HG02884 (cell line): ENCODE results near the gene AP1B1.
"Not testable (repeated sequence)": the region's sequence is repeated elsewhere in the genome, so short reads cannot be mapped to it uniquely, and the experiment has no call there.

ENCODE experiments used
- ATAC-seq: cut with Tn5 transposase; IDR thresholded peaks from one replicate; pipeline ENCODE4 v1.9.1; 2021; ENCODE audit warnings: mild to moderate bottlenecking, moderate library complexity; ENCODE audit not compliant: unreplicated experiment

AP1B1 gene

DNA sequence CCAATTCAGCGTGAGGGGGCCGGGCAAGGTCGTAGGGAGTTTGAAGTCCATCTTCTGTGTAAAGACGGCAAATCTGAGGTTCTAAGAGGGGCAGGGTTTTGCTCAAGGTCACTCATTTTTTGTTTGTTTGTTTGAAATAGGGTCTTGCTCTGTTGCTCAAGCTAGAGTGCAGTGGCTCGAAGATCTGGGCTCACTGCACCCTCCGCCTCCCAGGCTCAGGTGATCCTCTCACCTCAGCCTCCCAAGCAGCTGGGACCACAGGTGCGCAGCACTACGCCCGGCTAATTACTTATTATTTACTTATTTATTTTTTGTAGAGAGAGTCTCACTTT is 355 bp upstream of the AP1B1 start:
- ATAC-seq: no peak

DNA sequence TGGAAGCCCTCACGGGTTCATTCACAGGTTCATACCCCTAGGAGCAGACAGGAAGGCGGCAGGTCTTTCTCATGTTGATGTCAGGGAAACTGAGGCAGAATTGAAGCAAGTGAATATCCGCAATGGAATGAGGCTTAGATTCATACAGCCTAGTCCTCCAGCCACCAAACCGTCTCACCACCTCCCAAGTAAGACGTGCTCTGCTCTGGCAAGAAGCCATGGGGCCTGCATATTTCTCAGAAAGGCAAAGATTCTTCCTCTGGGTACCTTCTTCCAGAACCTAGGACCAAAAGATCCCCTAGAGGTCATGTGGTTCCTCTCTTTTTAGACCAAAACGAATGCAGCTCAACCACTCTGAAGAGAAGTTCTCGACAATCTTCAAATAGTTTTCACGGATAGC is 1.7 kb downstream of the AP1B1 start:
- ATAC-seq: no peak

DNA sequence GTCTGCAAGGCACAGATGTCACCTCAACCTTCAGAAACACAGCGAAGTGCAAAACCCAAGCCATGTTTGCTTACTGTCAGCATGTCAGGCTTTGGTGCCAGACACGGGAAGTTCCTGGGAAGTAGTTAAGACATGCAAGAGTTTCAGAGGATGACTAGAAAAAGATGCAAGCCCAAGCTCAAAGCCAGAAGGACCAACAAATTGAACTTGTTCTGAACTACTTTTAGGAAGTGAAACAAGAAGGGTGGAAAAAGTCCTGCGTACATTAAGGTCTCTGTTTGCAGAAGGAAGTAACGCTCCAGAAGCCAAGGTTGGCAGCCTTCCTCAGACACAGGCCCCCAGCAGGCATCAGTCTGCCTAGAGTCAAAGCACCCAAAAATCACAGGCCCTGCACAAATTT is 2.6 kb downstream of the AP1B1 start:
- no peak for ATAC-seq

DNA sequence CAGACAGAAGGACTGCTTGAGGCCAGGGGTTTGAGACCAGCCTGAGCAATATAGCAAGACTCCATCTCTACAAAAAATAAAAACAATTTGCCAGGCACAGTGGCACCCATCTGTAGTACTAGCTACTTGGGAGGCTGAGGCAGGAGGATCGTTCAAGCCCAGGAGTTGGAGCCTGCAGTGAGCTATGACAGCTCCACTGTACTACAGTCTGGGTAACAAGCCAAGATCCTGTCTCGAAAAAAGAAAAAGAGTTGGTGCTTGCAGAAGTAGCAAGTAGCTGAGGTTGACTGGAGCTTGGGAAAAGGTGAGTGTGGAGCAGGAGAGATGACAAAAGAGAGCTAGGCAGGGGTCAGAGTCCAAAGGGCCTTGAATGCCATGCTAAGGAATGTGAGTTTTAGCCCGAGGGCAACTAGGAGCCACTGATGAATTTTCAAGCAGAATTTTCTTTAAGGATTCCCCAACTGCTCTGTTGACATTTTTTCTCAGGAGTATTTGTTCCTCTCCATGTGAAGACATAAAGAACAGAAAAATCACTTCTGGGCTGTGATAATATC is 3.1 kb downstream of the AP1B1 start:
- ATAC-seq: no peak

DNA sequence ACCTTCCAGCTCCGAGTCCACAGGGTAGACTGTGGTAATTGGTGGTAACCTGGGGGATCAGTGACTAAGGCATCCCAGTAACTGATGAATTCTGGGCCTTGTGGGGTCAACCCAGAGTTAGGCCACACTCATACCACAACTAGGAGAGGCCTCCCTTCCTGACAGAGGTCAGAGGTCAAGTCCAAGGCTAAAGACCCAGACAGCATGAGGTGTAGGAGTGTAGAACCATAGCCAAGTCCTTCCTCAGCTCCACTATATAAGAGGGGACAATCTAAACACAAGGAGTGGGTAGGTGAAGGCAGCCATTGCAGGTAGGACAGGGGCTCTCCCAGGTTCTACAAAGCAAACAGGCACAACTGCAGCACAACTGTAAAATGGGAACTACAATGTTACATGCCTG is 4.6 kb downstream of the AP1B1 start:
- ATAC-seq: no peak

DNA sequence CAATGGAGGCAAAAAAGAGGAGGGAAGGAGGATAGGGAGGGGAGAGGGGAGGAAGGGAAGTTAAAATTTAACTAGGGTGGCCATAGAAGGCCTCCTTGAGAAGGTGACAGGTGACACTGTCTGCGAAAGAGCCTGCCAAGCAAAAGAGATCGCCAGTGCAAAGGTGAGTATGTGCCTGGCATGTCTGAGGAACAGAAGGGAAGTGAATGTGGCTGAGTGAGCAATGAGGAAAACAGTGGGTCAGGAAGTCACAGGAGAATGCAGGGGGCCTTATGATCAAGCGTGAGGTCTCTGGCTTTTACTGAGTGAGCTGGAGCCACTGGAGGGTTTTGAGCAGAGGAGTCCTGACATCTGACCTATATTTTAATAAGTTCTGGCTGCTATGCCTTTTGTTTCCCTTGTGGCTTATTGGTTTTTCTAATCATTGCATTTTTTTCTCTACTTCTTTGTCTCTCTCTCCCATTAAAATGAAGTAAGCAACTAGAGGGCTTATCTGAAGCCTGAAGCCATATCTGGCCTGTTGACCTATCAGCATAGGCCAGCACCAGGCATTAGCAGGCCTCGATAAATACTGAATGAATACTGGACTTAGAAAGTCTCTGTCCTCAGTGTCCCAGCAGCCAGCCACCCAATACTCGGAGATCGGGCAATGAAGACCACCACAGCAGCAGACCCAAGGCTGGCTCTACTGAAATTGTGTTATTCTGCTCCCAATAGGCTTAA is 5.6 kb downstream of the AP1B1 start:
- no peak for ATAC-seq

DNA sequence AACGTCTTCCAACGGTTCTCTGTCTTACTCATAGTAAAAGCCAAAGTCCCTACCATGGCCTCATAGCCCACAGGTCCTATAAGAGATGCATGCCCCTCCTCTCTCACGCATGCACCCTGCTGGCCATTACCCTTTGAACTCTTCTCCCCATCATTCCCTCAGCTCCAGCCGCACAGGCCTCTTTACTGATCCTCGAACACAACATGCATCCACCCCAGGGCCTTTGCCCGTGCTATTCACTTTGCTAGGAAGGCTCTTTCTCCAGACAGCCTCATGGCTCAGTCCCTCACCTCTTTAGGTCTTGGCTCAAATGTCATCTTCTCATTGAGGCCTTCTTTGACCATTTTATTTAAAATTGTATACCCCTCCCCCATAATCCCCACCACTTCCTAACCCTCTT is 7.5 kb downstream of the AP1B1 start:
- ATAC-seq: no peak

DNA sequence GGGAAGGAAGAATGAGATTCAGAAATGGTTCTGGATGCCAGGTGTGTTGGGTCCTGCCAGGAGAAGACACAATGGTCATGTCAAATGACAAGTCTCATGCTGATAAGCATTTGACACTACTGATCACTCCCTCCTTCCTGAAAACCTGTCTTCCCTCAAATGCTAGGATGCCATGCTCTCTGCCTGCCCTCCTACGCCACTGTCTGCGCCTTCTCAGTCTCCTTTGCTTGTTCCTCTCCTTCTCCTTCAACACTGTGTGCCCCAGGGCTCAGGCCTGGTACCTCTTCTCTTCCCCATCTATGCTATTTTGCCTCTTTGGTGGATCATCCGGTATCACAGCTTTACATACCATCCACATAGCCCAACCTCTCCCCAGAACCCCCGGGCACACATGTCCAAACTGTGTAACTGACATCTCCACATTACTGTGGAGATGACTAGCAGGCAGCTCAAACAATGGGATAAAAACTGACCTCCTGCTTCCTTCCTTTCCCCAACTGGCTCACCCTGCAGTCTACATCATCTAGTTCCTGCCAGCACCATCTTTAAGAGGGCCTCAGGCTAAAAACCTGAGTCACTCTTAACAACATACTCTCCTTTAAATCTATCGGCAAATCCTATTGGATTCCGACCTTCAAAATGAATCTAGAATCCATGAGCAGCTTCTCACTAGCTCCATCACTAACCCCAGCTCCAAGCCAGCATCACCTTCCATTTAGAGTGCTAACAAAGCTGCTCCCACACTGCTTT is 8.2 kb downstream of the AP1B1 start:
- ATAC-seq: no peak

DNA sequence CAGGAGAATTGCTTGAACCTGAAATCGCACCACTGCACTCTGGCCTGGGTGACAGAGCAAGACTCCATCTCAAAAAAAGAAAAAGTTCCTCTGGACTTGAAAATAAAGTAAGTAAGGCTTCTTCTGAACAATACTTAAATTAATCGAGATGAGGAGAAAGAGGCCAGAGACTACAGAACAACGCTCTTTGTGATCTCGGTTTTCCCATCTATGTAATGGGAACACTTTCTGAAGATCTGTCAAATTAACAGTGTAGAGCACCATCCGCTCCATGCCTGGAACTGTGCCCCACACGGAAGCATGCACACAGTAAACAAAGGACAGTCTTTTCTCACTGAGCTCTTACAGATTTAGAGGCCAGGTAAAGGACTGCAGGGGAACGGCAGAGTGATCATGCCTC is 9.1 kb downstream of the AP1B1 start:
- no peak for ATAC-seq

DNA sequence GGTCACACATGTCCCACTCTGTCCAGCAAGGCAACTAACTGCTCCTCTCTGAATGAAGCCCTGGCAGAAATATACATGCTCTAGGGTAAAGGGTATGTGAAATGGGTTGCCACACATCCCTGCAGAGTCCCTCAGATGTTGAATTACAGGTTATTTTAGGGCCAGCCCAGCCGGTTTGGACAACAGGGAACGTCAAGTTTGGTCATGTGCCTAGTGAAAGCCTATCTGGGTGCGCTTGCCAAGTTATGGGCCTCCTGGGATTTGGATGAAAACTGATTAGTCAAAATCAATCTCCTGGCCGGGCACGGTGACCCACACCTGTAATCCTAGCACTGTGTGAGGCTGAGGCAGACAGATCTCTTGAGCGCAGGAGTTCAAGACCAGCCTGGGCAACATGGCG is 10.4 kb downstream of the AP1B1 start:
- no peak for ATAC-seq

DNA sequence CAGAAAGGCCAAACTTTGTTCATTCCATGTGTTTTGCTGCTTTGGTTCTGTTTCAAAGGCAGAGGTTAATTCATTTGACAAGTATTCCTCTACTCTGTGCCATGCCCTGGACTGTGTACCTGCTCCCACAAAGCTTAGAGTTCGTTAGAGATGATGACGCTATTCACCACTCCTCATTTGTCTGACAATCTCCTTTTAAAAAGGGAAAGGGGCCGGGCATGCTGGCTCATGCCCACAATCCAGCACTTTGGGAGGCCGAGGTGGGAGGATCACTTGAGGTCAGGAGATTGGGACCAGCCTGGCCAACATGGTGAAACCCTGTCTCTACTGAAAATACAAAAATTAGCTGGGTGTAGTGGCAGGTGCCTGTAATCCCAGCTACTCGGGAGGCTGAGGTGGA is 11.7 kb downstream of the AP1B1 start:
- ATAC-seq: not testable (repeated sequence)

DNA sequence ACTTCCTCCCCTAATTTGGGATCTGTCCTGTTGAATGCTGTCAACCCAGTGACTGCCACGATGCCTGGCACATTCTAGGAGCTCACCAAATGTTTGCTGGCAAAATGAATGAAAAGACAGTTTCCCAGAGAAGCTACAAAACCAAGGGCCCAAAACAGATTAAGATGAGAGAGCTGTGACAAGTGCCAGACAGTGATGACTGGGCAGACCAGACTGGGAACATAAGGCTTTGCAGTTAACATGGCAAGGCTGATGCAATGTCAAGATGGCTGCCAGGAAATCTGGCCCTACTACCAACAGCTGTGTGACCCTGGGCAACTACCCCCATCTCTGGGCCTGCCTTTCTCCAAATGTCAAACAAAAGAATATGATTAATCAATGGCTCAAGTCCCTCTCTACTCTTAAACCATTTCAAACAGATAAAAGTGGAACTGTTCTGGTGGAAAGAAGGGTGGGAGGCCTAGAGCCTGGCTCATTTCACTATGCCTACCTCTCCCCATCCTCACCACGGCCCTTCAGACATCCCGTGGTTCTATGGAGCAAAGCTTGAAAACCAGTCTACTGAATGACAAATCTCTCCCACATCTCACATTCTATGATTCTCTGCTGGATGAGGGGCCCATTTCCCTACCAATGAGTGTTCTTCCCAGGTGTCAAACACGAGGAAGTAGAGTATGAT is 12.8 kb downstream of the AP1B1 start:
- no peak for ATAC-seq

DNA sequence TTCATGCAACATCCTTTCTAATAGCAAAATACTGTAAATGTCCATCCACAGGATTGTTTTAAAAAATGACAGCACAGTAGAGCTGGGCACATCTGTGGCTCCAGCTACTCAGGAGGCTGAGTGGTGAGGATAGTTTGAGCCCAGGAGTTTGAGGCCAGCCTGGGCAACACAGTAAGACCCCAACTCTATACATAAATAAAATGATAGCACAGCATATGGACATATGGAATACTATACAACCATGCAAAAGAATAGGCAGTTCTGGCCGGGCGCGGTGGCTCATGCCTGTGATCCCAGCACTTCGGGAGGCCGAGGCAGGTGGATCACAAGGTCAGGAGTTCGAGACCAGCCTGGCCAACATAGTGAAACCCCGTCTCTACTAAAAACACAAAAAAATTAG is 13.6 kb downstream of the AP1B1 start:
- not testable (repeated sequence) for ATAC-seq

DNA sequence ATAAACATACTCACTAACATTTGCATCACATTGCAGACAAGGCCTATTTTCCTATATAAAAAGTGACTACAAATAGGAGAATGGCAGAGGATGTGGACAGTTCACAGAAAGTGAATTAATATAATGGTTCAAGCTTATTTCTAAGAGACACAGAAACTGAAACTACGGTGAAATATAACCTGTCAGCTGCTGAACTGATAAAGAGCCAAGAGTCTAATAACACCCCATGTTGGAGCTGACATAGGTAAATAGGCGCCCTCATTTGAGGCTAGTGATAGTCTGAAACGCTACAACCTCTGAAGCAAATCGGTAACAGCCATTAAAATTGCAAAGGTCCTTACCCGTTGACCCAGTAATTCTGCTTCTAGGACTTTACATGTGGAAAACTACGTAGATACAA is 14.0 kb downstream of the AP1B1 start:
- ATAC-seq: no peak

DNA sequence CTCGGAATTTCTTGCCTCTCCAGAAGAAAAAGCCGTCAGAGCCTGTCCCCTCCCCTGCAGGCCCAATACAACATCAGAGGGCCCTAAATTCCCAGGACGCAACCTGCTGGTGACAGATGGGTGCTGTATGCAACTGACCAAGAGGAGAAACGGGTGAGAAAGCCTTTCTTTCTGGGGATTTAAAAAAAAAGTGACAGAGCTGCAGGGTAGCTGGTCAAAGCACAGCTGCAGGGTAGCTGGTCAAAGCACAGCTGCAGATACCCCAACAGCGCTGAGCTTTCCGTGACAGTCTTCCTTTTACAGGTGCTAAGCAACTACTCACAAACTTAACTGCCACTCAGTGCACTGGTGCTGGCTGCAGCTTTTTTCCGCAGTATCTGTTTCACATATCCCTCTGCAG is 17.8 kb downstream of the AP1B1 start:
- ATAC-seq: no peak

DNA sequence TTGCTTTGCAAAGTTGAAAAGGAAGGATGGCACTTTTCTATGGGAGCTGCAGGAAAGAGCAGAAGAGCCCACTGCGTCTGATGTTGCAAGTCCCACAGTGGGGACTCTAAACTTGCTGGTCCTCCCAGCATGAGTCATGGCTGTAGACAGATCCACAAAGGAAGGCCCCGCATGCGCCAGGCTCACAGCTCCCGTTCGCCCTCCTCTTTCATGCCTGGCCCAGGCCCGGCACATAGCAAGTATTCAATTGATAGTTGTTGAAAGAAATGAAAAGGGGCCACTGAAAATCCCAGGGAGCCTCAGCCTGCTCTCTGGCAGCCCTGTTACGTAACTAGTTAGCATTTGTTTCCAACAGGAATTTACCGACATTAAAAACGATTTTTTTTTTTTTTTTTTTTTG is 18.9 kb downstream of the AP1B1 start:
- no peak for ATAC-seq

DNA sequence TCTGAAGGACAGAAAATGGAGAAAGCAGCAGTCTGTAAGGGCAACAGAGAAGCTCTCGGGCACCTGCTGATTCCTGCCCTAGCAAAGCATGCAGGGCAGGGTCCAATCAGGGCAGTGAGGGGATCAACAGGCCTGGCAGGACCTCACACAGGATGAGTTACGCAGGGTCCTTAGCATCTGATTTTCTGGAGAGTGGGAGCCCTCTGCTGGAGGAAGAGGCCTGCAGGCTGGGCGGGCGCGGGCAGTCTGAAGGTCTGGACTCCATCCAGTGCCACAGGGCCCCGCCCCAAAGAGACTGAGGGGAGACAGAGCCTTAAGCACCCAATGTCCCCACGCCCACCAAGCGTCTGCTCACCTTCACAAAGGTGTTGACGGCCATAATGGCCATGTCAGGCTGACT is 28.9 kb downstream of the AP1B1 start:
- ATAC-seq: no peak

DNA sequence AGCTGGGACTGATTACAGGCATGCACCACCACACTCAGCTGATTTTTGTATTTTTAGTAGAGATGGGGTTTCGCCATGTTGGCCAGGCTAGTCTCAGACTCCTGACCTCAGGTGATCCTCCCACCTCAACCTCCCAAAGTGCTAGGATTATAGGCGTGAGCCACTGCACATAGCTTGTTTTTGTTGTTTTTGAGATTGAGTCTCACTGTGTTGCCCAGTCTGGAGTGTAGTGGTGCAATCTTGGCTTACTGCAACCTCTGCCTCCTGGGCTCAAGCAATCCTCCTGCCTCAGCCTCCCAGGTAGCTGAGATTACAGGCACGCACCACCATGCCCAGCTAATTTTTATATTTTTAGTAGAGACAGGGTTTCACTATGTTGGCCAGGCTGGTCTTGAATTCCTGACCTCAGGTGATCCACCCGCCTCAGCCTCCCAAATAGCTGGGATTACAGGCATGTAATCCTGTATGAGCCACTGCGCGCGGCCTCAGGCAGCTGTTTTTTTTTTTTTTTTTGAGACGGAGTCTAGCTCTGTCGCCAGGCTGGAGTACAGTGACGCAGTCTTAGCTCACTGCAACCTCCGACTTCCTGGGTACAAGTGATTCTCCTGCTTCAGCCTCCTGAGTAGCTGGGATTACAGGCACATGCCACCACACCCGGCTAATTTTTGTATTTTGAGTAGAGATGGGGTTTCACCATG is 31.0 kb downstream of the AP1B1 start:
- ATAC-seq: not testable (repeated sequence)

DNA sequence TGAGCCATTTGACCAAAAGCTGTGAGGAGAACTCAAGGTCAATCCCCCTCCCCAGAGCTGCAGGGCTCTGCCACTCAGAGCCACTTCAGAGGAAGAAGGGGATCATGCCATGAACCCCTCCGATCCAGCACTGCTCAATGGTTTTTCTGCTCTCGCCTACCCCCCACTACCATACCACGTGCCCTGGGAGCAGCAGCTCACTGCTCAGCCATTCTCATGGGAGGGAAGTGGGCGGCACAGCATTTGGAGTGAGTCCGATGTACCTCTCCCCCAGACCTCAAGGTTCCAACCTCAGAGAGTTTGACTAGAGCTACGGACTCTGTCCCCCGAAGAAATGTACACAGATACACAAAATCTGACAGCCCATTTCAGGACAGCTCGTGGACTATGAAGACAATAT is 34.5 kb downstream of the AP1B1 start:
- ATAC-seq: no peak

DNA sequence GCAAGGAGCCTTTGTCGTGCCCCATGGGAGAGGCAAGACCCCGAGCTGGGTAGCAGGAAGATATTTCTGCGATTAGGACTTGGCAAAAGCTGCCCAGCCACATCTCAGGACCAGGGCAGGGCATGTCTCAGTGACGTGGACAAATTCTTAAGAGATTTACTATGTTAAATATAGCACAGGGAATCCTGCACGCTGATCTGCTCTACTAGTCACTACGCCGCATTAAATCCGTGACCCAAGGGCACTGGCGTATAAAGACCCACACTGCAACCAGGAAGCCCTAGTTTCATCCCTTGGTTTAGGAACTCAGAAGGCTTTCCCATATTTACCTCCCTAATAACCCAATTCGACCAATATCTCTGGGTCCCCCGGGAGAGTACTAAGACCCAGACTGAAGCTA is 35.1 kb downstream of the AP1B1 start:
- ATAC-seq: no peak

DNA sequence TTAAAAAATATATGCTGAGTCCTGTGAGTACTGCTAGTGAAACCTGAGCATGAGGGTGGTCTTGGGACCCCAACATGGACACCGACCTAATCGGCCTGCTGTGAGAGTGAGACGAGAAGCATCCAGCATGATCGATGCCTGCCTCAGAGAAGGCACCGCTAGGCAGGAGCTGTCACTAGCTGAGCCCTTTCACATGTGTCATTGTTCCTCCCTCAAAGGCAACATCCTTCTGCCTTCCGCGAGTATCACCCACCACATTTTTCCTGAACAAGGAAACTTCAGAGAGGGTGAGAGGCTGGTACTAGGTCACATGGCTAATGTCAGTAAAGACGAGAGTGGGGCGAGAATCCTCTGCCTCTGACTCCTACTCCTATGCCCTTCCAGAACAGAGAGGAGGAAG is 35.6 kb downstream of the AP1B1 start:
- ATAC-seq: no peak
